K562 (cell line): ENCODE measurements around the gene DDIT3. TPM values are rescaled to one million over a fixed set of nuclear protein-coding genes. Genes with fewer than 3 reads are reported as not detected.

Source experiments
- EGR1 ChIP-seq: fragments of 450-650 bp; conservative IDR thresholded peaks from 2 replicates; pipeline ENCODE4 v1.6.1; 2017; ENCODE audit warnings: mild to moderate bottlenecking
- HMGN3 ChIP-seq: IDR thresholded peaks from 2 replicates; pipeline ENCODE4 v1.6.1; 2011; ENCODE audit warnings: borderline replicate concordance, low read depth, mild to moderate bottlenecking, mixed read lengths, low read length; ENCODE audit not compliant: insufficient read length; ENCODE audit errors: extremely low read depth
- LEF1 ChIP-seq: fragments of 450-650 bp; IDR thresholded peaks from 2 replicates; pipeline ENCODE4 v1.6.1; 2016; ENCODE audit warnings: mild to moderate bottlenecking
- NFE2 ChIP-seq: IDR thresholded peaks from 2 replicates; pipeline ENCODE4 v1.6.1; 2014; ENCODE audit warnings: antibody characterized with exemption, low read depth
- PTTG1 ChIP-seq: fragments of 450-650 bp; IDR thresholded peaks from 2 replicates; pipeline ENCODE4 v1.6.1; 2016; ENCODE audit warnings: low read depth, mild to moderate bottlenecking, missing genetic modification characterization, missing compliant biosample characterization
- SAP30 ChIP-seq: fragments of 200-600 bp; sonication (generic); IDR thresholded peaks from 2 replicates; pipeline ENCODE4 v1.6.1; 2012; ENCODE audit warnings: borderline replicate concordance, low read depth, mild to moderate bottlenecking, moderate library complexity, low read length, control low read depth, inconsistent platforms; ENCODE audit not compliant: insufficient read depth, poor library complexity, severe bottlenecking
- TAF1 ChIP-seq: IDR thresholded peaks from 2 replicates; pipeline ENCODE4 v1.6.1; 2011; ENCODE audit warnings: mild to moderate bottlenecking, low read length, moderate library complexity; ENCODE audit not compliant: insufficient read depth, control insufficient read depth, severe bottlenecking; ENCODE audit errors: extremely low read depth
- ZBTB40 ChIP-seq, 2 experiments: fragments of 450-650 bp in 1 of 2; sonication (generic) in 1 of 2; formaldehyde crosslinking in 1 of 2; IDR thresholded peaks; 2 replicates each; pipeline versions ENCODE4 v1.7.1 to v1.9.0; 2016 to 2022; ENCODE audit warnings: inconsistent platforms in 1 of 2, mild to moderate bottlenecking in 1 of 2, missing genetic modification reagents in 1 of 2
- ZNF3 ChIP-seq: fragments of 250-450 bp; sonication (Bioruptor Pico); IDR thresholded peaks from 2 replicates; pipeline ENCODE4 v1.5.0; 2021; ENCODE audit warnings: mild to moderate bottlenecking, moderate library complexity
- polyA plus RNA-seq, 8 experiments: library from polyadenylated mRNA; depleted of rRNA in 4 of 8; stranded (reverse) in 5 of 8; unstranded in 3 of 8; fragments of >200 nt; fragmentation: Nextera tagmentation in 2 of 8; fragmentation: Illumina TruSeq in 1 of 8; extraction: Ambion mirVana in 2 of 8; extraction: Trizol in 1 of 8; gene quantifications; 2 replicates each; pipeline versions ENCODE4 v1.2.1 to v1.2.3, GENCODE V29; 2011 to 2014; ENCODE audit warnings: inconsistent platforms in 1 of 8, missing spikeins in 1 of 8
- total RNA-seq, 7 experiments: library from RNA; depleted of rRNA in 6 of 7; stranded (reverse); fragments of >200 nt in 6 of 7; fragmentation: Illumina TruSeq in 2 of 7; extraction: Trizol in 2 of 7; gene quantifications; 2 replicates each; pipeline versions ENCODE4 v1.2.1 to v1.2.3, GENCODE V29; 2011 to 2021; ENCODE audit warnings: low replicate concordance in 1 of 7
- TF ChIP-seq, protein P1 (sequence below): sonication (generic); formaldehyde crosslinking; IDR thresholded peaks from 2 replicates; pipeline ENCODE4 v1.8.0; 2022; ENCODE audit warnings: missing genetic modification reagents, mild to moderate bottlenecking, borderline replicate concordance

DDIT3 gene
- total and polyA plus RNA-seq, 9 of the 15 experiments (the other 6 are each of a cell fraction or from before 2014, with no cell fraction given) = 59.1 to 272 (median 89.9) TPM

- TF ChIP-seq, protein P1, sequence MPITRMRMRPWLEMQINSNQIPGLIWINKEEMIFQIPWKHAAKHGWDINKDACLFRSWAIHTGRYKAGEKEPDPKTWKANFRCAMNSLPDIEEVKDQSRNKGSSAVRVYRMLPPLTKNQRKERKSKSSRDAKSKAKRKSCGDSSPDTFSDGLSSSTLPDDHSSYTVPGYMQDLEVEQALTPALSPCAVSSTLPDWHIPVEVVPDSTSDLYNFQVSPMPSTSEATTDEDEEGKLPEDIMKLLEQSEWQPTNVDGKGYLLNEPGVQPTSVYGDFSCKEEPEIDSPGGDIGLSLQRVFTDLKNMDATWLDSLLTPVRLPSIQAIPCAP = no peak
- TF ChIP-seq TAF1 = peak; percentile 19
- no peak for TF ChIP-seq ZBTB40 (IDR thresholded peaks at IDR 0.05)
- TF ChIP-seq ZBTB40 (CRISPR knock-in tag; IDR thresholded peaks at IDR 0.05) = no peak
- TF ChIP-seq HMGN3 = no peak
- TF ChIP-seq ZNF3 = no peak
- no peak for TF ChIP-seq SAP30
- TF ChIP-seq LEF1 = peak; percentile 10; the same call in 1 of the 2 replicates
- peak; percentile 28; the same call in 1 of the 2 replicates for TF ChIP-seq EGR1
- no peak for TF ChIP-seq PTTG1 (tag)
- no peak for TF ChIP-seq NFE2
These were observed 42.3 kb downstream of the DDIT3 start (continued) for GRCh38 chr12:57477710-57478681.
